NCI-H2227 (cell line): ENCODE data around the gene MBTD1.
"Not testable (repeated sequence)": the region's sequence is repeated elsewhere in the genome, so short reads cannot be mapped to it uniquely, and the experiment has no call there.

Source experiments
- DNase-seq: peaks from one replicate; lab custom pipeline; 2025; ENCODE audit not compliant: unreplicated experiment; lab: John Stamatoyannopoulos, UW

Gene MBTD1

DNA sequence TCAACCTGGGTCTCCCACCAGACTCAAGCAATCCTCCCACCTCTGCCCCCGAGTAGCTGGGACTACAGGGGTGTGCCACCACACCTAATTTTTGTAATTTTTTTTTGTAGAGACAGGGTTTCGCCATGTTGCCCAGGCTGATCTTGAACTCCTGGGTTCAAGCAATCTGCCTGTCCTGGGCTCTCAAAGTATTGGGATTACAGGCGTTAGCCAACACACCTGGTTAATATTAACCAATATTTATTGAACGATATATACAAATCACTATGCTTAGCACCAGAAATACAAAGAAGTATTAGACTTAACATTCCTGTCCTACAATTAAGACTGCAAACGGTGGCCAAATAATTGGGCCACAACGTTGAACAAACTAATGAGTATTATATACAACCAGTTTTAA lies 4.2 kb downstream of the MBTD1 start:
- no peak for DNase-seq

DNA sequence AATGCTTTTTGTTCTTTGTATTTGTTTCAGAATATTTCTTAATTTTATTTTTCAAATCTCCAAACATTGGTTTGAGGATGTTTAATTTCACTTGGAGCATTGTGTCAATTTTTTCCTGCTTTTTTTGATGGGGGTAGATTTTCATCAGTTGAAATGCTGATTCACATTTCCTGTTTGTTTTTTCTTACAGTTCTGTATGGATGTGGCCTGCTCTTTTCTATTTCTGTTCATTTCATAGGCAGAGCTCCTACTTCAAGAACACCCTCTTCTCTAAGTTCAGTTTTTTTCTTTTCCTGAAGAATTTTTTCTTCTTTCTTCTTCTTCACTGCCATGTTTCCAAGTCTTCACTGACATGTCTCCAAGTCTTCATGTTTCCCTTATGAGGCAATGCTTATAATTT lies 8.8 kb downstream of the MBTD1 start:
- DNase-seq = no peak

- DNase-seq = no peak
Measured at GRCh38 chr17:51250314-51250840, 9.5 kb downstream of the MBTD1 start.

DNA sequence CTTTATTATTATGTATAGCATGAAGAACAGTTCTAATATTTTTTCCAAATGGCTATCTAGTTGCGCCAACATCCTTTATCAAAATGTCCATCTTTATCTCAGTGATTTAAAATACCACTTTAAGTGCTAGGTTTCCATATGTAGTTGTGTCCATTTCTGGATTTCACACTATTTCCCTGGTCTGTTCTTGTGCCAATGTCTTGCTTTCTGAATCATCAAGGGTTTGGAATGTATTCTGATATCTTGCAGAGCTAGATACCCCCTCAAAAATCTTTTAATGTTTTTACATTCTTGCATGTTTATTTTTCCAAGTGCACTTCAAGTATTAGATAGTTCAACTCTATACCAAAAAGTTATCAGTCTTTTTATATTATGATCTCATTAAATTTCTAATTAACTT lies 14.3 kb downstream of the MBTD1 start:
- no peak for DNase-seq

- no peak for DNase-seq
Measured at GRCh38 chr17:51244041-51244440, 15.8 kb downstream of the MBTD1 start.

DNA sequence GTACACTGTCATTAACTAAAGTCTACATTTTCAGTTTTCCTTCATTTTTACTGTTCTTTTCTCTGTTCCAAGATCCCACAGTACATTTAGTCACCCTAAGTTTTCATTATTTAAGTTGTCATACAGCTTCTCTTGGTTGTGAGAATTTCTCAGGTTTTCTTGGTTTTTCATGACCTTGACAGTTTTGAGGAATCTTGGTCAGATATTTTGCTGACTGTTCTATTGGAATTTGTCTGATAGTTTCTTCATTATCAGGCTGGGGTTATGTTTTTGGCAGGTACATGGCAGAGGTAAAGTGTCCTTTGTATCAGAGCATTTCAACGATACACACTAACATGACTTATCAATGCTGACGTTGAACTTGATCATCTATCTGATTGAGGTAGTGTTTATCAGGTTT lies 19.6 kb downstream of the MBTD1 start:
- no peak for DNase-seq

DNA sequence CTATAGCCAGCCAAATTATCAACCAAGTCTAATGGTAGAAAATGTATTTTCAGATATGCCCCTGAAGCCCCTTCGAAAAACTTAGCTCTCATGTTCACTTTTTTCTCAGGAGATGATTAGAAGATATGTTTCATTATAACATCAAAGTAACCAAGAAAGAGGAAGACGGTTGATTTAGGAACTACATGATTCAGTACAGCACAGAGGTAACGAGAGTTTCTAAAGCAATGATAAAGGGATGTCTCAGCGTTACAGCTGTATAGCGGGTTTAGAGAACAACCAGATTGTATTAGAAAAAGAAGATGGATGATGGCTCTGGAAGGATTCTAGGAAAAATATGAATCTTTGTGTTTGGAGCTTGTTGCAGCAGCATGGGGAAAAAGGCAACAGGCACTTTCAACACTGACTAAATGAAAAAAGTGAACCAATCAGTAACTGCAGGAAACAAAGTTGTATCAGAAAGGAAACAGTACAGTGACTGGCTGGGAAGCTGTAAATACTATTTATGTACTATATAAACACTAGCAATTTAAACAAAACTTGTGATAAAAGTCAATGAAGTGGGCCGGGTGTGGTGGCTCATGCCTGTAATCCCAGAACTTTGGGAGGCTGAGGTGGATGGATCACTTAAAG lies 21.5 kb downstream of the MBTD1 start:
- no peak for DNase-seq

DNA sequence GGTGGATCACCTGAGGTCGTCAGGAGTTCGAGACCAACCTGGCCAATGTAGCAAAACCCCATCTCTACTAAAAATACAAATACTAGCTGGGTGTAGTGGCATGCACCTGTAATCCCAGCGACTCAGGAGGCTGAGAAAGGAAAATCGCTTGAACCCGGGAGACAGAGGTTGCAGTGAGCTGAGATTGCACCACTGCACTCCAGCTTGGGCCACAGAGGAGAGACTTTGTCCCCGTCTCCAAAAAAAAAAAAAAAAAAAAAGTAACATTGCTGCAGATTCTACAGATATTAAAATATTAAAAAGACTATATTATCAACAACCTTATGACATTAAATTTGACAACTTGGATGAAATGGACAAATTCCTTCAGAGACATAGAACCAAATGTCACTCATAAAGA lies 25.7 kb downstream of the MBTD1 start:
- no peak for DNase-seq

DNA sequence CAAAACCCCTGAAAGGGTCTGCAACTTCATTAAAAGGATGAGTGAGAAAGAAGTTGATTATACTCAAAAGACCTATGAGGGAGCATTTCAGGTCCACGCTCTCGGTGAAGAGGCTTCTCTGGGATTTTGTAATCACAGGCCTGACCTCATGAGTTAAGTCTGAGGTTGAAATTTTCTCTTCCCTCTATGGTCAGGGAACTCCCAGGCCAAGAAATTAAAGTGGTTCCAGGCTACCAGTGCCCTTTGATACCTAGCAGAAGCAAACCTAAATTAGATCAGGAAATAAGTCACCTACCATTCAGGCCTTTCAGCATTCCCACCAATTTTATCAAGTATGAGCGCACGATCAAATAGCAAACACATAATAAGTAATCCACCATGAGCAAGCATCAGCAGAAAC lies 27.9 kb downstream of the MBTD1 start:
- DNase-seq = no peak

GRCh38 chr17:51230306-51230705 lies 29.5 kb downstream of the MBTD1 start:
- DNase-seq = no peak

DNA sequence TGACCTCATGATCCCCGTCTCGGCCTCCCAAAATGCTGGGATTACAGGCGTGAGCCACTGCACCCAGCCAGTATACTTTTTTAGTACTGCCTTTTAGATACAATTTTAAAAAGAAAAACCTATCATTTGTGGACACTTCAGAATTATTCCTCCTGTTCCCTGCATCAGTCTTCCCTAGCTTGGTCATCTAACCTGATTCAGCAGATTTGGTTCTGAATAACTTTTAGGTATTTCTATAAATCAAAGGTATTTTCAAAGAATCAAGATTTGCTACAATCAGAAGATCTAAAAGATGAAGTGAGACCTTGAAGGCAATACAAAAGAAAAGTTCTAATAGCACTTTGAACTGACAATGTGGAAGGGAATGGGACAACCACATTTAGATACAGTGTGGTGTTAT lies 30.0 kb downstream of the MBTD1 start:
- DNase-seq = no peak

DNA sequence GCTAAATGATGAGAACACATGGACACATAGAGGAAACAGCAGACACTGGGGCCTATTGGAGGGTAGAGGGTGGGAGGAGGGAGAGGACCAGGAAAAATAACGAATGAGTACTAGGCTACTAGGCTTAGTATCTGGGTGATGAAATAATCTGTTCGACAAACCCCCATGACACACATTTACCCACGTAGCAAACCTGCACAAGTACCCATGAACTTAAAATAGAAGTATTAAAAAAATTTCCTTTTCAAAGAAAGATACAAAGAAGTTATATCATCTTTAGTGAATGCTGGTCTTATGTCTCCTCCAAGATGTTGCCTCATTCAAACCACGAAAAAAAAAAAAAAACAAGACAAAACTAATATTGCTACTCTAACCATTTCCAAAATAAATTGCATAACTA lies 31.7 kb downstream of the MBTD1 start:
- DNase-seq = no peak

GRCh38 chr17:51225523-51225922 lies 34.3 kb downstream of the MBTD1 start:
- not testable (repeated sequence) for DNase-seq

- no peak for DNase-seq
Measured at GRCh38 chr17:51224402-51225262, 35.2 kb downstream of the MBTD1 start.

DNA sequence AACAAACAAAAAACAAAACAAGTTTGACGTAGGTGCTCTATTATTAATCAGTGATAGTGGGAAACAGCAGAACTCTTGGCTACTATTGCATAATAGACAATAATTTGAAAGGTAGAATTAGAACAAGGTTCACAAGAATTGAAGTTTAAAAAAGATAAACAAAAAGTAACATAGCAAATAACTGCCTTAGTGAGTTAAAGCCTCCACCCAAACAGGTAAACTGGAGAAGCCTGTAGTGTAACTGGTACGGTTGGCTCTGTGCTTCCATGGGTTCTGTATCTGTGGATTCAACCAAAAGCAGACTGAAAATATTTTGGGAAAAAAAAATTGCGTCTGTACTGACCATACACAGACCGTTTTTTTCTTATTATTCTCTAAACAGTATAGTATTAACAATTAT lies 38.5 kb downstream of the MBTD1 start:
- no peak for DNase-seq

GRCh38 chr17:51217946-51218345 lies 41.9 kb downstream of the MBTD1 start:
- no peak for DNase-seq

GRCh38 chr17:51214920-51215319 lies 44.9 kb downstream of the MBTD1 start:
- no peak for DNase-seq

GRCh38 chr17:51203838-51204237 lies 56.0 kb downstream of the MBTD1 start:
- no peak for DNase-seq

- no peak for DNase-seq
Measured at GRCh38 chr17:51200846-51201245, 59.0 kb downstream of the MBTD1 start.

GRCh38 chr17:51200295-51200694 lies 59.6 kb downstream of the MBTD1 start:
- DNase-seq = no peak

DNA sequence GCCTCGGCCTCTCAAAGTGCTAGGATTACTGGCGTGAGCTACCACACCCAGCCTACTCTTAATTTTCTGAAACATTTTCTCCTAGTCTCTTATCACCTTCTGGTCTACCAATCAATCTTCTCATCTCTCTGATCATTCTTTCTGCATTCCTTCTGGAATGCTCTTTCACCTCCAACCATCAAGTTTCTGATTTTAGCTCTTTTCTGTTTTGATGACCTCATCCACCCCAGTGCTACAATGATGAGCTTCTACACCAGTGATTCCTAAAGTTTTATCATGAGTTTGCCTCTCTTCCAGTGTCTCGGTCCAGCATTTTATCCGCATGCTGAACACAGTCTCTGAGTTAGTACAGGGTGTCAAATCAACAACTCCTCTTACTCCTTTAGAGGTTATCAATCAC lies 62.1 kb downstream of the MBTD1 start:
- DNase-seq = no peak

- no peak for DNase-seq
Measured at GRCh38 chr17:51191895-51192294, 68.0 kb downstream of the MBTD1 start.
